Measurements from ENCODE around the gene CTIF.

The CTIF gene

GRCh38 chr18:48901145-48902022 lies 362.6 kb downstream of the CTIF start:
- DNase-seq (ENCODE audit: low read depth) = no peak

GRCh38 chr18:48902023-48902855 lies 363.4 kb downstream of the CTIF start:
- no peak for DNase-seq (ENCODE audit: low read depth)

GRCh38 chr18:48902856-48903601 lies 364.2 kb downstream of the CTIF start:
- no peak for DNase-seq (ENCODE audit: low read depth)

- DNase-seq (ENCODE audit: low read depth) = no peak
These were observed 365.3 kb downstream of the CTIF start for GRCh38 chr18:48904091-48904490.

- DNase-seq (ENCODE audit: low read depth) = no peak
These were observed 366.1 kb downstream of the CTIF start for GRCh38 chr18:48904847-48905394.

GRCh38 chr18:48905513-48905912 lies 366.7 kb downstream of the CTIF start:
- DNase-seq (ENCODE audit: low read depth) = no peak

GRCh38 chr18:48908916-48909315 lies 370.1 kb downstream of the CTIF start:
- no peak for DNase-seq (ENCODE audit: low read depth)

- no peak for DNase-seq (ENCODE audit: low read depth)
These were observed 370.9 kb downstream of the CTIF start for GRCh38 chr18:48909721-48910120.

GRCh38 chr18:48910972-48911545 lies 372.2 kb downstream of the CTIF start:
- no peak for DNase-seq (ENCODE audit: low read depth)

All from stimulated activated CD8-positive, alpha-beta memory T cell treated with anti-CD3 and anti-CD28 coated beads, Interleukin-12 subunit alpha, Interleukin-12 subunit beta, amount 100 ng/mL, for 1 hour (primary cell).